HG02642 (cell line): ENCODE results near the gene FAM89B.
"Not testable (repeated sequence)": the region's sequence is repeated elsewhere in the genome, so short reads cannot be mapped to it uniquely, and the experiment has no call there.

ENCODE experiments used
- ATAC-seq: cut with Tn5 transposase; IDR thresholded peaks from one replicate; pipeline ENCODE4 v1.9.1; 2021; ENCODE audit warnings: mild to moderate bottlenecking; ENCODE audit not compliant: unreplicated experiment, poor library complexity

The FAM89B gene

DNA sequence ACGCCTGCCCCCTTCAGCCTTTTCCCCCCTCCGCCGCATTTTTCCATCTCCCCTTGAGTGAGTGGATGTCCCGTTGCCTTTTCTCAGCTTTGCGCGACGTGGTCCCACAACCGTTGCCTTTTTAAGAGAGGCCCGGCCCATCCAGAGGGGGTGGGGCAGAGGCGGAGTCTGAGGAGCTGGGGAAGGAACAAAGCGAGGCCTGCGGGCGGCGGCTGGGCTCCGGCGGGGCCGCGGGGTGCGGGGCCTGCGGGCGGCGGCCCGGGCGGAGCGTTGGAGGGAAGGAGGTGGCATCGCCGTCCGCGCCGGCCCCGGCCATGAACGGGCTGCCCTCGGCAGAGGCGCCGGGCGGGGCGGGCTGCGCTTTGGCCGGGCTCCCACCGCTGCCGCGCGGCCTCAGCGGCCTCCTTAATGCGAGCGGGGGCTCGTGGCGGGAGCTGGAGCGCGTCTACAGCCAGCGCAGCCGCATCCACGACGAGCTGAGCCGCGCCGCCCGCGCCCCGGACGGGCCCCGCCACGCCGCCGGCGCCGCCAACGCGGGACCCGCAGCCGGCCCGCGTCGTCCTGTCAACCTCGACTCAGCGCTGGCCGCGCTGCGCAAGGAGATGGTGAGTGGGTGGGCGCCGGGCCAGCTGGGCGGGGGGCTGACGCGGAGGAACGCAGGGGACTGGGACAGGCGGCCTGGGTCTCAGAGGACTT, at the start of gene FAM89B:
TSS of gene FAM89B (plus strand) at position 183 of the 696 bp plus-strand sequence. CDS start at position 315, 132 bp downstream.
- no peak for ATAC-seq

DNA sequence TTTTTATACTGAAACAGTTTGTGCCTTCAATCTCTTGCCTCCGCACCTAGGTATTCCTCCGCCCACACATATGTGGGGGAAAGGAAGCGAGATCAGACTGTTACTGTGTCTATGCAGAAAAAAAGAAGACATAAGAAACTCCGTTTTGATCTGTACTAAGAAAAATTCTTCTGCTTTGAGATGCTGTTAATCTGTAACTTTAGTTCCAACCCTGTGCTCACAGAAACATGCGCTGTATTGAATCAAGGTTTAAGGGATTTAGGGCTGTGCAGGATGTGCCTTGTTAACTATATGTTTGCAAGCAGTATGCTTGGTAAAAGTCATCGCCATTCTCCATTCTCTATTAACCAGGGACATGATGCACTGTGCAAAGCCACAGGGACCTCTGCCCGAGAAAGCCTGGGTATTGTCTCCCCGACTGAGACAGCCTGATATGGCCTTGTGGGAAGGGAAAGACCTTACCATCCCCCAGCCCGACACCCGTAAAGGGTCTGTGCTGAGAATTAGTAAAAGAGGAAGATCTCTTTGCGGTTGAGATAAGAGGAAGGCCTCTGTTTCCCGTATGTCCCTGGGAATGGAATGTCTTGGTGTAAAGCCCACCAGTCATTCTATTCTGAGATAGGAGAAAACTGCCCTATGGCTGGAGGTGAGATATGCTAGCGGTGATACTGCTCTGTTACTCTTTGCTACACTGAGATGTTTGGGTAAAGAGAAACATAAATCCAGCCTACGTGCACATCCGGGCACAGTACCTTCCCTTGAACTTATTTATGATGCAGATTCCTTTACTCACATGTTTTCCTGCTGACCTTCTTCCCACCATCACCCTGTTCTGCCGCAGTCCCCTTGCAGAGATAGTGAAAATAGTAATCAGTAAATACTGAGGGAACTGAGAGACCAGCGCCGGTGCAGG, 49.4 kb upstream of the FAM89B start:
- not testable (repeated sequence) for ATAC-seq

DNA sequence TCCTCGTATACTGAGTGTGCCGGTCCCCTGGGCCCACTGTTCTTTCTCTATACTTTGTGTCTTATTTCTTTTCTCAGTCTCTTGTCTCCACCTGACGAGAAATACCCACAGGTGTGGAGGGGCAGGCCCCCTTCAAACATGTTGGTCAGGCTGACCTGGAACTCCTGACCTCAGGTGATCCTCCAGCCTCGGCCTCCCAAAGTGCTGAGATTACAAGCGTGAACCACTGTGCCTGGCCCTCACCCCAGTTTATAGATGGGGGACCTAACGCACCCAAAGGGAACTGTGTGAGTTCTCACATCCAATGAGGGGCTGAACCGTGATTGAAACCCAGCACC, 48.7 kb upstream of the FAM89B start:
- not testable (repeated sequence) for ATAC-seq

DNA sequence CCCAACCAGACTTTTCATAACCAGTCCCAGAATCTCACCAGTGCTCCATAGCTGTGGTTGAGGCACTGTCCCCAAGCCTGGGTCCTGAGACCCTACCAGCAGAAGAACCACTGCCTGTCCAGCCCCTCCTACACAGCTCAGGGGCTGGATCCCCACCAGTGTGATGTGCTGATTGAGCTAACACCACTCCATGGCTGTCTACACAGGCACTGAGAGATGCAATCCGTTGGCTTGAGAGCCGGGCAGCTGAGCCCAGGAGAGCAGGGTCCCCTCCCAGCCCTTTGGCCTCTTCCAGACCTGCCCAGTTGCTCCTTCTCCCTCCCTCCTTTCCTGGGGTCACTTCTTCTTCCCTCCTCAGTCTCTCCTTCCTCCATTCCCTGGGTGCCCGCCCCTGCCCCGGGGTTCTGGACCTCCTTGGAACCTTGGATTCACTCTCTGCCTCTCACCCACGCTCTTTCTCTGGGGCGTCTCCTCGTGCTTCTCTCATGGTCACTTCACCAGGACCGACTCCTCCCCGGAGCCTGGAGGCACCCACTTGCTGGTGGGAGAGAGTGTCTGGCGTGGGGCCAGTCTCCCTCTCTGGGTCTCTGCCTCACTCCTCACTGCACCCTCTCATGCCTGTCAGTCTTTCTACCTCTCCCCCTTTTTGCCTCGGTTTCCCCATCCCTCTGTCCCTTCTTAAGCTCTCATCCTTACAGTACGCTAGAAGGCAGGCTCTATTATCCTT, 48.2 kb upstream of the FAM89B start:
- no peak for ATAC-seq

DNA sequence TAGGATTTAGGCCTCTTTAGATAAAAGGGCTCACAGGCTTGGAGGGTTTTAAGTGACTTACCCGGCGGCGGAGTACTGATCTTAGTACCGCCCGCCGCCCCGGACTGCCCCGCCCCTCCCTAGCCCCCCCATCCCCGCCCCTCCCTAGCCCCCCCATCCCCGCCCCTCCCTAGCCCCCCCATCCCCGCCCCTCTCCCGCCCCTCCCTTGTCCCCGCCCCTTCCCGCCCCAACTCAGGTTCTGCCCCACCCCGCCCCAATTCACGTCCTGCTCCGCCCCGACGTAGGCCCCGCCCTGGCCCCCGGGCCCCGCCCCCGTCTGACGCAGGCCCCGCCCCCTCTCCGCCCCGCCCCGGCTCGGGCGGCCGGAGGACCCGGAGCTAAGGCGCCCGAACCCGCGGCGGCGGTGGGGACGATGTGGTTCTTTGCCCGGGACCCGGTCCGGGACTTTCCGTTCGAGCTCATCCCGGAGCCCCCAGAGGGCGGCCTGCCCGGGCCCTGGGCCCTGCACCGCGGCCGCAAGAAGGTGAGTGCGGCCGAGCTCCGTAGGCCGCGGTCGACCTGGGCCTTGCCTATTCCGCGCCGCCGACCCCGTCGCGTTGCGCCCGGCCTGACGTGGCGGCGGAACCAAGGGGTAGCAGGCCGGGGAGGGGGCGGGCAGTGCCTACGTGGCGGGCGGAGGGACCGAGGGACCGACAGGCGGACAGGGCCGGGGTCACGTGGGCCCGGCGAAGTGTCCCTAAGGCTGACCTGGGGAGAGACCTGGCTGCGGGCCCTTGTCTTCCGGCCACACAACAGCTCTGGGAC, 47.4 kb upstream of the FAM89B start, which contains the start of gene SCYL1:
TSS of gene SCYL1 (plus strand) at position 343 of the 805 bp plus-strand sequence. CDS start at position 414, 71 bp downstream.
- ATAC-seq = peak; percentile 59

DNA sequence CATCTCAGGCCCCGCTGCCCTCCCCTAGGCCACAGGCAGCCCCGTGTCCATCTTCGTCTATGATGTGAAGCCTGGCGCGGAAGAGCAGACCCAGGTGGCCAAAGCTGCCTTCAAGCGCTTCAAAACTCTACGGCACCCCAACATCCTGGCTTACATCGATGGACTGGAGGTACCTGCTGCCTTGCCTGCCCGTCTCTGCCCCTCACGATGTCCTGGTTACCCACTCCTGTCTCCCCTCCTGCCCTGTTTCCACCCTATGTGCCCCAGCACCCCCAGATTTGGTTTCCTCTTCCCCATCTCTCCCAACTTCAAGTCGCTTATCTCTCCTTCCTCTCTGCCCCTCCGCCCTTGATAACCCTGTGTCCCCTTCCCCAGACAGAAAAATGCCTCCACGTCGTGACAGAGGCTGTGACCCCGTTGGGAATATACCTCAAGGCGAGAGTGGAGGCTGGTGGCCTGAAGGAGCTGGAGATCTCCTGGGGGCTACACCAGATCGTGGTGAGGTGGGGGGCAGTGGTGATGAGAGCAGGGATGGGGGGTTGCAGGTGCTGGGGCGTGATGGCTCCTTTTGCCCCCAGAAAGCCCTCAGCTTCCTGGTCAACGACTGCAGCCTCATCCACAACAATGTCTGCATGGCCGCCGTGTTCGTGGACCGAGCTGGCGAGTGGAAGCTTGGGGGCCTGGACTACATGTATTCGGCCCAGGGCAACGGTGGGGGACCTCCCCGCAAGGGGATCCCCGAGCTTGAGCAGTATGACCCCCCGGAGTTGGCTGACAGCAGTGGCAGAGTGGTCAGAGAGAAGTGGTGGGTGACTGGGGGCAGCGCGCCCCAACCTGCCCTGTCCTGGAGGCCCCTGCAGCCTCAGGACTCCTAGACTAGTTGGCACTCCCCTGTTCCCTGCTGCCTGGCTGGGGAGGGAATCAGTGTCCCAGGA, 46.5 kb upstream of the FAM89B start:
- no peak for ATAC-seq

DNA sequence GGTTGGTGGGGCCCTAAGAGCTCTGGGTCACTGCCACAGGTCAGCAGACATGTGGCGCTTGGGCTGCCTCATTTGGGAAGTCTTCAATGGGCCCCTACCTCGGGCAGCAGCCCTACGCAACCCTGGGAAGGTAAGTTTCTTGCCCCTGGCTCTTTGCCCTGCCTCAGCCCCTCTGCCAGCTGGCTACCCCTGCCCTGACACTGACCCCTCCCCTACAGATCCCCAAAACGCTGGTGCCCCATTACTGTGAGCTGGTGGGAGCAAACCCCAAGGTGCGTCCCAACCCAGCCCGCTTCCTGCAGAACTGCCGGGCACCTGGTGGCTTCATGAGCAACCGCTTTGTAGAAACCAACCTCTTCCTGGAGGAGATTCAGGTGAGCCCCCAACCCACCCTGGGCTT, 45.6 kb upstream of the FAM89B start:
- no peak for ATAC-seq

DNA sequence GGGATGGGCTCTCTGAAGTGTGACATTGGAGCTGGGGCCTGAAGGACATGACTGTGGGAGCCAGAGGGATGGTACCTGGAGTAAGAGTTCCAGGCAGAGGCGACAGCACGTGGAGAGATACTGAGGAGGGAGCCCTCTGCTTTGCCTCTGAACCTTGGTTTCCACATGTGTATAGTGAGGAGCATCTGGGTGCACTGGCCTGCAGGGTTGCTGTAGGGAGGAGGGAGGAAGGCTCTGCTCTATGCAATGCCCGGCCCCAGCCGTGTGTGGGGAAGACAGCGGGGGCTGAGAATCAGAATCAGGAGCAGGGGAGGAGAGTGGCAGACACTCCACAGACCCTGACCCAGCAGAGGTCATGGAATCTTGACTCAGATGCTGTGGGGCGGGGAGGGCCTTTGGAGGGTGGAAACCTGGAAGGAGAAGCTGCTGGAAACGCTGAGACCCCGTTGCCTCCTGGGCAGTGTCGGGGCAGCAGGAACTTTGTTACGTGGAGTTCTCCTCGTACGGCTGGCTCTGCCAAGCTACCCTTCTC, 43.5 kb upstream of the FAM89B start:
- ATAC-seq = no peak

DNA sequence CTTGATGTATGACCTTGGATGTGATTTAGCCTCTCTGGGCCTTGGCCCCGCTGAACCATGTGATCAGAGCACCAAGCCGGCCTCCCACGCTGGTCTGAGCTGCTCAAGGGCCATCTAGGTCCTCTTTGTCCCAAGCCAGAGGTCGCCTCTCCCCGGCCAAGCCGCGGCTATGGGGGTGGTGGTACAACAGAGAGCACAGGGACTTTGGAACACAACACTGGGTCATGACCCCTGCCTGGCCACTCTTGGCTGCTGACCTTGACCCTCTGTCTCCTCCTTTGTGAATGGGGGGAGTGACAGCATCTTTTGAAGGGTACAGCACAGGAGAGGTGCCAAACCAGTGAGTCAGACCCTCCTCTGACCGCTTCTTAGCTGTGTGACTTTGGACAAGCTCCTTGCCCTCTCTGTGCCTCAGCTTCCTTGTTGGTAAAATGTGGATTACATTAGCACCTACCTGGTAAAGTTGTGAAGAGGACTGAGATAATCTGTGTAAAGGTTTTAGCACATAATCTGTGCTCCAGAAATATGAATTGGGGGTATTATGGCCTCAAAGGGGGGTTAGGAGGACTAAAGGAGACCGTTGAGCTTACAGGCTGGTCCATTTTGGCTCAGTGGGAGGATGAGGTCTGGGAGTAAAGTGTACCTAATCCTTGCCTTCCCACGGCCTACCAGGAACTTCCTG, 42.7 kb upstream of the FAM89B start:
- no peak for ATAC-seq

DNA sequence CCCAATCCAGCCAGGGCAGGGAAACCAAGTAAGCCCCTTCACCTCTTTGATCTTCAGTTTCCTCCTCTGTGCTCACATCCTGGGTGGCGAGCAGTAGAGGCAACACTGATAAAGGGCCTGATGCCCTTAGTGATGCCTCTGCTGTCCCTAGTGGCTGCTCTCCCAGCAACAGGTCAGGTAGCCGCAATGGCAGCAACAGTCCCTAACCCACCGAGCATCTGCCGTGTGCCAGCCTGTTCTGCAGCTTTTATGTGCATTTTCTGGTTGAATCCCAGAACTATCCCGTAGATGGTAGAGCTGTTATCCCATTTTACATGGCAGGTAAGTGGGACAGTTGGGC, 42.2 kb upstream of the FAM89B start:
- no peak for ATAC-seq

DNA sequence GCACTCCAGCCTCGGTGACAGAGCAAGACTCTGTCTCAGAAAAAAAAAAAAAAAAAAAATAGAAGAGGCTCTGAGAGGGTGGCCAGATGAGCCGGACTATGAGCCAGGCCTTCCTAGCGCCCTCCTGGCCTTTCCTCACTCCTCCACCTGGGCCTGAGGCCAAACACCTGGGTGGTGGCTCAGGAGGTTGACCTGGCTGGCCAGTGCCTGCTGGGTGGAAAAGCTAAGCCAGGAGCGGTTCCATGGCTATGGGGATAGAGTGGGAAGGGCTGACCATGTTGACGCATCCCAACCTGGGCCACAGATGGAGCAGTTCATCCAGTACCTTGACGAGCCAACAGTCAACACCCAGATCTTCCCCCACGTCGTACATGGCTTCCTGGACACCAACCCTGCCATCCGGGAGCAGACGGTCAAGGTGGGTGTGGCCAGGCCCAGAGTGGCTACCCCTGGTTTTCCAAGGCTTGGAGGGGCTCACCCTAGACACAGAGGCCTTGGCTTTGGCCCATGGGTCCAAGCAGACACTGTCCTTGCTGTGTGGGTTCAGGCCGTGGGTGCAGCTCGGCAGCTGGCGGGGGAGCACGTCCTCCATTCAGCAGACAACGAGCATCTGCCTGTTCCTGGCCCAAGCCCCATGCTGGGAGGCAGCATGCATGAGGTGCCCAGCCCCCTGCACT, 39.8 kb upstream of the FAM89B start:
- ATAC-seq = no peak

DNA sequence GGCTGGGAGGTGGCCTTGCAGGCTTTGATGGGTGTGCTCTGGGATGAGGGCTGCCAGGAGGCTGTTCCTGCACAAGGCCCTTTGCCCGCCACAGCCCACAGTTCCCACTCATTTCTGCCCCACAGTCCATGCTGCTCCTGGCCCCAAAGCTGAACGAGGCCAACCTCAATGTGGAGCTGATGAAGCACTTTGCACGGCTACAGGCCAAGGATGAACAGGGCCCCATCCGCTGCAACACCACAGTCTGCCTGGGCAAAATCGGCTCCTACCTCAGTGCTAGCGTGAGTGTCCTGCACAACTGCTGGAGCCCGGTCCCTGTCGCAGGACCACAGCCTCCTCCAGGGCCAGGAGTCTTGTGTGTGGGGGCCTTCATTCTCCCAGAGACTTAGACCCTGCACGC, 37.2 kb upstream of the FAM89B start:
- no peak for ATAC-seq

DNA sequence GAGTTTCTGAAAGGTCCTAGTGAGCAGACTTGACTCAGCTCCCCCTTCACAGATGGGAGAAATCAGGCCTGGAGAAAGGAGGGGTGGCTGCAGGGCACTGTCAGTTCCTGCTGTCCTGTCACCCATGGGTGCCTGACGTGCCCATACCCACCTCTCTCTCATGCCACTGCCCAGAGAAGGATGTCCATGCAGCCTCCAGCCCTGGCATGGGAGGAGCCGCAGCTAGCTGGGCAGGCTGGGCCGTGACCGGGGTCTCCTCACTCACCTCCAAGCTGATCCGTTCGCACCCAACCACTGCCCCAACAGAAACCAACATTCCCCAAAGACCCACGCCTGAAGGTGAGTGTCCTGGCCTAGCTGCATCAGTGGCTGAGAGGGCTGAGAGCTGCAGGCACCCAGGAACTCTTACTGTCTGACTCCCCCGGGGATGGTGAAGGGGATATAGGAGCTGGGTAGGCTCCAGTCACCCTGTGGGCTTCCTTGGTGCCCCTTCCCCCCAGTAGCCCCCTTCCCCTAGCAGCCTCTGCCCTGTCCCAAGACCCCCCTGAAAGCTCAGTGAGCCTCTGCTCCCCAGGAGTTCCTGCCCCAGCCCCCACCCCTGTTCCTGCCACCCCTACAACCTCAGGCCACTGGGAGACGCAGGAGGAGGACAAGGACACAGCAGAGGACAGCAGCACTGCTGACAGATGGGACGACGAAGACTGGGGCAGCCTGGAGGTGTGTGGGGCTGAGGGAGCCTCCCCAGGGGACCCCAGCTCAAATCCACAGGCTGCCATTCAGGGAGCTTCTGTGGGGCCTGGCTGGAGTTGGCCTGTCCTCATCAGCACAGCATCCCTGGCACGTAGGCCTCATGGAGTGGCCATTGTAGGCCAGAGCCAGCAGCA, 35.7 kb upstream of the FAM89B start:
- ATAC-seq = no peak

DNA sequence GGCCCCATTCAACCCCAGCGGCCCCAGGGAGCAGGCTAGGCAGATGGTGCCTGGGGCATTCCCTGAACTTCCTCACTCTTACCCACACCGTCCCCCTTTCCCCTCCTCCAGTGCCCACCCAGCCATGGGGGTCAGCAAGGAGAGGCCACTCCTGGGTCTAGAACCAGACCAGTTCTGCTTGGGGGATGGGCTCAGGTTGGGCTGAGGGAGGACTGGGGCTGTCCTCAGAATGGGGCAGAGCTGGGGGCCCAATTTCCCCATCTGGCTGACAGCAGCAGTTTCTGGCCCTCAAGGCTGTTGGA, 35.1 kb upstream of the FAM89B start:
- ATAC-seq = no peak

DNA sequence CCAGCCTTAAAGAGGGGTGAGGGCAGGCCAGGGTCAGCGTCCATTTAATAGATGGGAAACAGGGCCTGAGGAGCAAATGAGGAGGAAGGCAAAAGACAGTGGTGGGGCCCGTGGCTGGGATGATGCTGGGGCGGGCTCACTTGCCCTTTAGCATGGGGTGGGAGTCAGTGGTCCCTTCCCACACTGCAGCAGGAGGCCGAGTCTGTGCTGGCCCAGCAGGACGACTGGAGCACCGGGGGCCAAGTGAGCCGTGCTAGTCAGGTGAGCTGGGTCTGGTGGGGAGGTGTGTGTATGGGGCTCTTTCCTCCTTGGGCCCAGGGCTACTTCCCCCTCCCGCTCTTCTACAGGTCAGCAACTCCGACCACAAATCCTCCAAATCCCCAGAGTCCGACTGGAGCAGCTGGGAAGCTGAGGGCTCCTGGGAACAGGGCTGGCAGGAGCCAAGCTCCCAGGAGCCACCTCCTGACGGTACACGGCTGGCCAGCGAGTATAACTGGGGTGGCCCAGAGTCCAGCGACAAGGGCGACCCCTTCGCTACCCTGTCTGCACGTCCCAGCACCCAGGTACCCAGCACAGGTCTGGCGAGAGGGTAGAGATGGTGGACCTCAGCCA, 34.6 kb upstream of the FAM89B start:
- ATAC-seq = no peak

DNA sequence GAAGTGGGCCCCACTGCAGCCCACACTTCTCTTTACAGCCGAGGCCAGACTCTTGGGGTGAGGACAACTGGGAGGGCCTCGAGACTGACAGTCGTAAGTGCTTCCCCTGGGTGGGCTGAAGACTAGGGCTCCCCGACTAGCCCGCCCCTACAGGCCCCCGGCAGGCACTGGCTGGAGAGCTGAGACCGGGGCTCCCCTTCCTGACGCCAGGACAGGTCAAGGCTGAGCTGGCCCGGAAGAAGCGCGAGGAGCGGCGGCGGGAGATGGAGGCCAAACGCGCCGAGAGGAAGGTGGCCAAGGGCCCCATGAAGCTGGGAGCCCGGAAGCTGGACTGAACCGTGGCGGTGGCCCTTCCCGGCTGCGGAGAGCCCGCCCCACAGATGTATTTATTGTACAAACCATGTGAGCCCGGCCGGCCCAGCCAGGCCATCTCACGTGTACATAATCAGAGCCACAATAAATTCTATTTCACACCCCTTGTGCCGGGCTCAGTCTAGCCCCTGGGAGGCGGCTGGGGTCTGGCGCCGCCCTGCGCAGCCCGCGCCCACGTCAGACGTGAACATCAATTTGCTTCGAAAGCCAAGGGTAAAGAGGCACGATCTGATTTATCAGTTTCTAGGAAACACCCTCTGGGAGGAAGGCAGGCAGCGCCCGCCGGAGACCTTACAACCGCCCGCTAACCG, 34.0 kb upstream of the FAM89B start:
- ATAC-seq = no peak
